B cell (primary cell): ENCODE data around the gene MBD6. TPM values are rescaled to one million over a fixed set of nuclear protein-coding genes. Genes with fewer than 3 reads are reported as not detected.

ENCODE experiments used
- polyA plus RNA-seq: library from polyadenylated mRNA; depleted of rRNA; stranded (reverse); fragments of >200 nt; gene quantifications from 2 replicates; pipeline ENCODE4 v1.2.3, GENCODE V29; 2012
- small RNA-seq: library from RNA; depleted of rRNA; stranded (forward); fragments of <200 nt; gene quantifications from one replicate; pipeline ENCODE3, GENCODE V24; 2012; ENCODE audit warnings: low replicate concordance, low read depth; ENCODE audit not compliant: insufficient read length
- total RNA-seq, 2 donors: library from RNA; stranded (reverse); fragments of 120-200 nt in 1 of 2; gene quantifications; 1 replicate in 1 of 2; 2 replicates in 1 of 2; pipeline versions ENCODE4 v1.2.3 to v1.2.4, GENCODE V29; 2013 to 2022

Gene MBD6
- total and polyA plus RNA-seq, 2 donors (not counting 1 experiment from before 2014, with no cell fraction given) = 39.4 to 121 TPM

Small RNAs within 50 kb of the gene (small RNA-seq; reads per million reads assigned to genes)
- not detected for gene MIR616

Other genes with a start within 250 kb of the MBD6 start
- gene R3HDM2, start 91.8 kb upstream of the MBD6 start, total RNA-seq = 129 TPM in 2 replicates
- 87.1 and 104 TPM in 2 replicates for gene R3HDM2, start 91.8 kb upstream of the MBD6 start, polyA plus RNA-seq
- 0.17 TPM in 1 of 2 replicates, not detected in the other for gene INHBC, start 88.0 kb upstream of the MBD6 start, total RNA-seq
- 0.13 and 0.31 TPM in 2 replicates for gene INHBC, start 88.0 kb upstream of the MBD6 start, polyA plus RNA-seq
- gene INHBE, start 67.5 kb upstream of the MBD6 start, total RNA-seq = not detected in 2 replicates
- not detected in 2 replicates for gene INHBE, start 67.5 kb upstream of the MBD6 start, polyA plus RNA-seq
- gene GLI1, start 63.0 kb upstream of the MBD6 start, total RNA-seq = 3.9 and 4.1 TPM in 2 replicates
- 5.4 and 8.0 TPM in 2 replicates for gene GLI1, start 63.0 kb upstream of the MBD6 start, polyA plus RNA-seq
- gene ARHGAP9, start 43.0 kb upstream of the MBD6 start, total RNA-seq = 154 and 161 TPM in 2 replicates
- 320 and 390 TPM in 2 replicates for gene ARHGAP9, start 43.0 kb upstream of the MBD6 start, polyA plus RNA-seq
- 183 and 193 TPM in 2 replicates for gene MARS1, start 34.8 kb upstream of the MBD6 start, total RNA-seq
- gene MARS1, start 34.8 kb upstream of the MBD6 start, polyA plus RNA-seq = 158 and 234 TPM in 2 replicates
- 35.6 and 39.5 TPM in 2 replicates for gene DDIT3, start 2.3 kb upstream of the MBD6 start, total RNA-seq
- 159 and 306 TPM in 2 replicates for gene DDIT3, start 2.3 kb upstream of the MBD6 start, polyA plus RNA-seq
- gene DCTN2, start 24.4 kb downstream of the MBD6 start, total RNA-seq = 94.3 and 97.6 TPM in 2 replicates
- gene DCTN2, start 24.4 kb downstream of the MBD6 start, polyA plus RNA-seq = 59.4 and 74.4 TPM in 2 replicates
- 0.56 and 0.67 TPM in 2 replicates for gene KIF5A, start 27.2 kb downstream of the MBD6 start, total RNA-seq
- 0.09 and 0.14 TPM in 2 replicates for gene KIF5A, start 27.2 kb downstream of the MBD6 start, polyA plus RNA-seq
- 20.1 and 24.7 TPM in 2 replicates for gene PIP4K2C, start 68.4 kb downstream of the MBD6 start, total RNA-seq
- 21.3 and 21.7 TPM in 2 replicates for gene PIP4K2C, start 68.4 kb downstream of the MBD6 start, polyA plus RNA-seq
- gene DTX3, start 82.0 kb downstream of the MBD6 start, total RNA-seq = 3.5 and 4.0 TPM in 2 replicates
- gene DTX3, start 82.0 kb downstream of the MBD6 start, polyA plus RNA-seq = 7.3 and 9.0 TPM in 2 replicates
- 0.15 TPM in 1 of 2 replicates, not detected in the other for gene ARHGEF25, start 88.6 kb downstream of the MBD6 start, total RNA-seq
- 0.12 TPM in 2 replicates for gene ARHGEF25, start 88.6 kb downstream of the MBD6 start, polyA plus RNA-seq
- gene B4GALNT1, start 110.4 kb downstream of the MBD6 start, total RNA-seq = 0.22 TPM in 1 of 2 replicates, not detected in the other
- gene B4GALNT1, start 110.4 kb downstream of the MBD6 start, polyA plus RNA-seq = 0.04 and 0.12 TPM in 2 replicates
- 182 and 200 TPM in 2 replicates for gene OS9, start 171.3 kb downstream of the MBD6 start, total RNA-seq
- gene OS9, start 171.3 kb downstream of the MBD6 start, polyA plus RNA-seq = 234 and 294 TPM in 2 replicates
- gene AGAP2, start 215.9 kb downstream of the MBD6 start, total RNA-seq = 27.0 and 27.6 TPM in 2 replicates
- 17.1 and 22.2 TPM in 2 replicates for gene AGAP2, start 215.9 kb downstream of the MBD6 start, polyA plus RNA-seq
- 29.6 and 33.5 TPM in 2 replicates for gene TSPAN31, start 222.2 kb downstream of the MBD6 start, total RNA-seq
- 24.0 and 26.8 TPM in 2 replicates for gene TSPAN31, start 222.2 kb downstream of the MBD6 start, polyA plus RNA-seq
- gene CDK4, start 229.5 kb downstream of the MBD6 start, total RNA-seq = 43.1 and 44.6 TPM in 2 replicates
- 21.5 and 34.8 TPM in 2 replicates for gene CDK4, start 229.5 kb downstream of the MBD6 start, polyA plus RNA-seq
- gene MARCHF9, start 232.3 kb downstream of the MBD6 start, total RNA-seq = 81.4 and 83.1 TPM in 2 replicates
- 120 and 128 TPM in 2 replicates for gene MARCHF9, start 232.3 kb downstream of the MBD6 start, polyA plus RNA-seq
- gene CYP27B1, start 244.3 kb downstream of the MBD6 start, total RNA-seq = 0.79 and 1.1 TPM in 2 replicates
- 0.66 and 2.1 TPM in 2 replicates for gene CYP27B1, start 244.3 kb downstream of the MBD6 start, polyA plus RNA-seq
- gene METTL1, start 249.3 kb downstream of the MBD6 start, total RNA-seq = 8.5 and 9.2 TPM in 2 replicates
- gene METTL1, start 249.3 kb downstream of the MBD6 start, polyA plus RNA-seq = 9.1 and 9.6 TPM in 2 replicates
- gene EEF1AKMT3, start 249.8 kb downstream of the MBD6 start, total RNA-seq = 1.3 and 2.6 TPM in 2 replicates
- gene EEF1AKMT3, start 249.8 kb downstream of the MBD6 start, polyA plus RNA-seq = 0.89 and 1.0 TPM in 2 replicates